Heart right ventricle (tissue), 16 donors: Measurements from ENCODE around the gene FMNL3. TPM values are rescaled to one million over a fixed set of nuclear protein-coding genes. Genes with fewer than 3 reads are reported as not detected.
"Not testable (repeated sequence)": the region's sequence is repeated elsewhere in the genome, so short reads cannot be mapped to it uniquely, and the experiment has no call there.

ENCODE experiments used
- ATAC-seq, 8 donors: fragments of 200-7000 bp; cut with Tn5 transposase; one replicate each; pipeline ENCODE4 v1.9.1; 2020; ENCODE audit warnings: mild to moderate bottlenecking in 8 of 8, moderate library complexity in 8 of 8, moderate number of reproducible peaks in 1 of 8
- DNase-seq, 2 donors: peaks; one replicate each; pipeline ENCODE4 v3.0.0-alpha.2; 2020
- H3K27ac ChIP-seq, 10 donors: fragments of 200-600 bp; sonication (generic) in 2 of 10; one replicate each; pipeline versions ENCODE4 v1.5.0 to v1.8.0; 2020 to 2022; ENCODE audit warnings: mild to moderate bottlenecking in 3 of 10
- H3K27me3 ChIP-seq, 7 donors: fragments of 200-600 bp; one replicate each; pipeline ENCODE4 v1.8.0; 2021 to 2022; ENCODE audit warnings: mild to moderate bottlenecking in 2 of 7
- H3K36me3 ChIP-seq, 9 donors: fragments of 200-600 bp; sonication (generic) in 1 of 9; one replicate each; pipeline versions ENCODE4 v1.5.0 to v1.8.0; 2020 to 2022; ENCODE audit warnings: mild to moderate bottlenecking in 2 of 9
- H3K4me1 ChIP-seq, 9 donors: fragments of 200-600 bp; sonication (generic) in 1 of 9; one replicate each; pipeline versions ENCODE4 v1.5.0 to v1.8.0; 2020 to 2022; ENCODE audit warnings: mild to moderate bottlenecking in 4 of 9
- H3K4me3 ChIP-seq, 10 donors: fragments of 200-600 bp; sonication (generic) in 2 of 10; one replicate each; pipeline versions ENCODE4 v1.5.0 to v1.8.0; 2020 to 2022; ENCODE audit warnings: mild to moderate bottlenecking in 7 of 10, moderate library complexity in 2 of 10
- H3K9me3 ChIP-seq, 11 donors: fragments of 200-600 bp in 10 of 11; sonication (generic) in 2 of 11; one replicate each; pipeline versions ENCODE4 v1.5.0 to v1.8.0; 2013 to 2022; ENCODE audit warnings: mild to moderate bottlenecking in 2 of 11, control low read depth in 1 of 11, moderate library complexity in 1 of 11
- CTCF ChIP-seq, 9 donors: fragments of 200-600 bp; sonication (generic) in 2 of 9; IDR thresholded peaks; one replicate each; pipeline versions ENCODE4 v1.5.0 to v1.8.0; 2021 to 2022; ENCODE audit warnings: antibody characterized with exemption in 9 of 9, mild to moderate bottlenecking in 5 of 9, moderate library complexity in 1 of 9
- WGBS, 2 donors: extraction: QIAGEN DNeasy Blood & Tissue Kit; methylation state at CpG; one replicate each; pipeline ENCODE4 v1.1.7; 2013; ENCODE audit warnings: inconsistent platforms in 1 of 2; 5-methylcytosine and 5-hydroxymethylcytosine counted together
- intact Hi-C, 10 donors: fragments of 100-400 bp; cut with DNase I; formaldehyde crosslinking; loops; one replicate each; pipeline versions ENCODE4 v1.11.1 to v1.14.2; 2022
- polyA plus RNA-seq, 2 donors: library from polyadenylated mRNA; stranded (reverse); fragments of 200-250 nt; gene quantifications; one replicate each; pipeline ENCODE4 v1.2.3, GENCODE V29; 2013
- total RNA-seq, 10 donors: library from RNA; stranded (reverse); fragmentation: NEBNext Ultra II Directional in 3 of 10; extraction: Animal tissue kit (Norgen Biotek cat#: 25700) in 3 of 10; gene quantifications; one replicate each; pipeline versions ENCODE4 v1.2.1 to v1.2.4, GENCODE V29; 2021 to 2023
- donor health status: Arrhythmogenic right ventricular cardiomyopathy.
- donor health status: ischemic (EF 13 %, LVEDD 7.1; RV severe dilation, severe dysfunction).
- donor health status: healthy with polysubstance abuse.
- donor health status: DM: no; HTN: yes; CAD: no.
- donor health status: DM: no; HTN: no; CAD: no.
- donor health status: ischemic (EF 25% LVEDD 6.9; RV normal size, moderate dysfunction).
- donor health status: ischemic (EF 25% LVEDD 5.7; RV mildly dilated, moderate dysfunction).
- donor health status: healthy.
- donor health status: DM: yes; HTN: yes; CAD: no.
- donor health status: Ischemic cardiomyopathy.
- donor health status: ischemic (EF 35%, LVEDD 5.7; RV mildly dilated, moderate dysfunction).
- donor health status: nonischemic (EF 11% LVEDD 7.7; RV severe dilation, severe dysfunction).
- donor health status: DM: yes; HTN: yes; CAD: no.
- donor health status: PGD.
- donor health status: ischemic (EF 29% LVEDD 5.4; RV normal size, mild dysfunction).
- donor health status: nonischemic (EF 23%, LVEDD 6.1; RV moderate dilation, normal function).

Gene FMNL3
- total and polyA plus RNA-seq, 12 donors, result 5.7 to 19.6 (median 11.3) TPM

- TF ChIP-seq CTCF (IDR thresholded peaks at IDR 0.05), result no peak
- 94 to 95% methylated on average over 2 of the region's 2 CpGs for WGBS, 2 donors
- ATAC-seq, result peak in 2 of 8 donors; percentile 15 to 34
These were observed 97.9 kb downstream of the FMNL3 start for GRCh38 chr12:49609059-49609874.

GRCh38 chr12:49605539-49605938 lies 101.7 kb downstream of the FMNL3 start, which contains the start of gene FAM186B:
Gene FAM186B (minus strand): TSS chr12:49605639. CDS start chr12:49605477, 162 bp downstream.
- H3K36me3 ChIP-seq, H3K27ac ChIP-seq, DNase-seq, ATAC-seq, H3K27me3 ChIP-seq, H3K9me3 ChIP-seq, intact Hi-C loops, H3K4me3 ChIP-seq: not testable (repeated sequence)
- WGBS, 2 donors, result 96 to 99% methylated on average over 4 of the region's 4 CpGs
- H3K4me1 ChIP-seq, result peaks cover 0 to 11% (median 0%) of the 10 kb centered on the region in 9 donors

More at GRCh38 chr12:49609059-49609874, 97.9 kb downstream of the FMNL3 start:
- no peak overlapping the region for H3K4me3 ChIP-seq
- intact Hi-C loops, result no loop called here
- H3K27me3 ChIP-seq, result no peaks in the 10 kb centered on the region
- no peak overlapping the region for H3K27ac ChIP-seq
- peaks cover 0 to 11% (median 0%) of the 10 kb centered on the region in 9 donors for H3K4me1 ChIP-seq
- no peaks in the 10 kb centered on the region for H3K36me3 ChIP-seq
- DNase-seq, result no peak
- peaks cover 0 to 13% (median 3%) of the 10 kb centered on the region in 11 donors for H3K9me3 ChIP-seq

- no peaks in the 10 kb centered on the region for H3K27me3 ChIP-seq
- H3K27ac ChIP-seq, result no peak overlapping the region
- no peak for TF ChIP-seq CTCF (IDR thresholded peaks at IDR 0.05)
- H3K9me3 ChIP-seq, result no peaks in the 10 kb centered on the region
- H3K4me1 ChIP-seq, result peaks cover 0 to 11% (median 0%) of the 10 kb centered on the region in 9 donors
- DNase-seq (no peak), ATAC-seq (no peak)
- peaks cover 0 to 6% (median 0%) of the 10 kb centered on the region in 9 donors for H3K36me3 ChIP-seq
- WGBS, 2 donors, result 44 to 58% methylated on average over 5 of the region's 5 CpGs
- H3K4me3 ChIP-seq, result no peak overlapping the region
- intact Hi-C loops, result no loop called here
These were observed 102.3 kb downstream of the FMNL3 start for GRCh38 chr12:49604856-49605255.

- H3K9me3 ChIP-seq, result no peaks in the 10 kb centered on the region
- WGBS, 2 donors, result 83 to 88% methylated on average over 1 of the region's 1 CpG
- DNase-seq (no peak), ATAC-seq (no peak)
- H3K4me1 ChIP-seq, result peaks cover 0 to 11% (median 0%) of the 10 kb centered on the region in 9 donors
- intact Hi-C loops, result no loop called here
- TF ChIP-seq CTCF (IDR thresholded peaks at IDR 0.05), result no peak
- H3K27ac ChIP-seq, result no peak overlapping the region
- H3K36me3 ChIP-seq, result peaks cover 0 to 6% (median 0%) of the 10 kb centered on the region in 9 donors
- no peaks in the 10 kb centered on the region for H3K27me3 ChIP-seq
- H3K4me3 ChIP-seq, result no peak overlapping the region
These were observed 103.5 kb downstream of the FMNL3 start for GRCh38 chr12:49603721-49604120.

- Histone ChIP-seq H3K36me3 (peaks cover 0 to 6% (median 0%) of the 10 kb centered on the region in 9 donors), H3K4me1 (peaks cover 0 to 2% (median 0%) of the 10 kb centered on the region in 9 donors), H3K4me3 (no peak overlapping the region), H3K9me3 (no peaks in the 10 kb centered on the region), H3K27me3 (no peaks in the 10 kb centered on the region), H3K27ac (no peak overlapping the region)
- 95% methylated on average over 8 of the region's 8 CpGs for WGBS, 2 donors
- ATAC-seq (no peak), DNase-seq (no peak)
- TF ChIP-seq CTCF (IDR thresholded peaks at IDR 0.05), result no peak
- intact Hi-C loops, result no loop called here
These were observed 107.2 kb downstream of the FMNL3 start for GRCh38 chr12:49599961-49600360.
